ENCODE data around the gene MT1A.

Gene MT1A

DNA sequence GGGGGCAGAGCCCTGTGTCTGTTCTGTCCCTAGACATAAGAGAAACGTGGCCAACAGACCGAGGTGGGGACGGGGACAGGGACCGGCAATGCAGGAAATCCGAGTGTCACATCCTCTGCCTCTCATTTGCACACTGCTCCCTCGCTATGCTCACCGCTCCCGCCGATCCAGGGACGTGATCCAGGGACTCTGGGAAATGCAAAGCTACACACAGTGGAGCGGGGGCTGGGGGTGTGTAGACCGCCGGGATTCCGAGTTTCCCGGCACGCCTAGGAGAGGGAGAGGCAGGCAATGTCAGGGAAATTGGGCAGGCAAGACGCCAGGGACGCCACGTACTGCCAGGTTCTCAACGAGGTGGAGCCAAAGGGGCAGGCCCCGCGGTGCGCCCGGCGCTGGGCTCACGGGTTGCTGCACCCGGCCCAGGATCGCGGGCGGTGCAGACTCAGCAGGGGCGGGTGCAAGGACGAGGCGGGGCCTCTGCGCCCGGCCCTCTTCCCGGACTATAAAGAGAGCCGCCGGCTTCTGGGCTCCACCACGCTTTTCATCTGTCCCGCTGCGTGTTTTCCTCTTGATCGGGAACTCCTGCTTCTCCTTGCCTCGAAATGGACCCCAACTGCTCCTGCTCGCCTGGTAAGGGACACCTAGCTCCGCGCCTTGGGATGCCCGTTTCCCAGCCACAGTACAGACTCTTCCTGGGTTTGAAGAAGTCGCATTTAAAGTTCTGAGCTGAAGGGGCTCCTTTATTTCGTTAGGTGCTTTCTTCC is 43.7 kb downstream of the MT1A start, which contains the start of gene MT1X:
TSS of gene MT1X (plus strand) at position 532 of the 764 bp plus-strand sequence. CDS start at position 603, 71 bp downstream.
- DNase-seq, result peak; percentile 91

DNA sequence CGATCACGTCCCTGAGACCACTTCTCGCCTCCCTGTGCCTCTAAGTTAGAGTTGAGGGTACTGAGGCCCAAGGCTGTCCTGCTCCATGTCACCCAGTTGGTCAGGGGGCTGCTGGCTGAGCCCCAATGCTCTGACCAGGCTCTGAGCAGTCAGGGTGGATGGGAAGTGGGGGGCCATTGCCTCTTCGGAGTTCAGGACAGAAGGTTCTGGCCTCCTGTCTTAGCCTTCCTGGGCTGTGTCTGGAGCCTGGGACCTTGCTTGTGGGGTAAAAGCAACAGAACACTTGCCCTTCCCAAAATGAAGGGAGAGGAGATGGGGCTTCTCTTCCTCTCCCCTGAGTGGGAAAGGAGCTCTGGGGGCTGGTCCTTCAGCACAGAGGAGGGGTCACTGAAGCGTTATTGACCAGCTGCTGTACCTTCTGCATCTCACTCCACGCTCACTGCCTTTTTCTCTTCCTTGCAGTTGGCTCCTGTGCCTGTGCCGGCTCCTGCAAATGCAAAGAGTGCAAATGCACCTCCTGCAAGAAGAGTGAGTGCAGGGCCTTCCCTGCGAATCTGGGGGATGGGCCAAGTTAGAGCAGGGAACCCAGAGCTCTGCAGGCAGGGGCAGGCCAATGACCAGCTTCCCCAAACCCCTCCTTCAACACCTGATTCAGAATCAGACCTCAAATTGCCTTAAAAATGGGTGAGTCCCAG is 44.4 kb downstream of the MT1A start:
- DNase-seq, result no peak

DNA sequence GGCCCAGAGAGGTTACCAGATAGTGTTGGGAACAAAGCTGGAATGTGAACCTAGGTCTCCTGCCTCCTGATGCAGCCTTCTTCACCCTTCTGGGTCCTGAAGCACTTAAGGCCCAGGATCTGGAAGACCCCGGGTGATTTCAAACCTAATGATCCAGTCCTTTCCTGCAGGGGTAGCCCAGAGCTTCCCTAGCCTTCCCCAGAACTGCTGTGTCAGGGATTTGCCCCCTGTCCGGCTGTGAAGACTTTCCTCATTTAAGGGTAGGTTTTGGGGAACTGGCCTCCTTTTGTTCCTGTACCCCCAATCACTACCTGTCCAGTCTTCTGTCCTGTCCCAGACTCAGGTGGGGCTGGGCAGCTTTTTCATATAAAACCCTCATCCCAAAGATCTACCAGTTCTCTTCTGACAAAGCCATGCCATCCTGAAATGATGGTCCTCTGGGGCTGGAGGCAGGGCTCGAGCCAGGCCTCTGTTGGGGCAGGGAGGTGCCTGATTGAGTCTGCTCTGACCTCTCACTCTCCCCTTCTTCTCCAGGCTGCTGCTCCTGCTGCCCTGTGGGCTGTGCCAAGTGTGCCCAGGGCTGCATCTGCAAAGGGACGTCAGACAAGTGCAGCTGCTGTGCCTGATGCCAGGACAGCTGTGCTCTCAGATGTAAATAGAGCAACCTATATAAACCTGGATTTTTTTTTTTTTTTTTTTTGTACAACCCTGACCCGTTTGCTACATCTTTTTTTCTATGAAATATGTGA is 45.1 kb downstream of the MT1A start:
- no peak for DNase-seq

DNA sequence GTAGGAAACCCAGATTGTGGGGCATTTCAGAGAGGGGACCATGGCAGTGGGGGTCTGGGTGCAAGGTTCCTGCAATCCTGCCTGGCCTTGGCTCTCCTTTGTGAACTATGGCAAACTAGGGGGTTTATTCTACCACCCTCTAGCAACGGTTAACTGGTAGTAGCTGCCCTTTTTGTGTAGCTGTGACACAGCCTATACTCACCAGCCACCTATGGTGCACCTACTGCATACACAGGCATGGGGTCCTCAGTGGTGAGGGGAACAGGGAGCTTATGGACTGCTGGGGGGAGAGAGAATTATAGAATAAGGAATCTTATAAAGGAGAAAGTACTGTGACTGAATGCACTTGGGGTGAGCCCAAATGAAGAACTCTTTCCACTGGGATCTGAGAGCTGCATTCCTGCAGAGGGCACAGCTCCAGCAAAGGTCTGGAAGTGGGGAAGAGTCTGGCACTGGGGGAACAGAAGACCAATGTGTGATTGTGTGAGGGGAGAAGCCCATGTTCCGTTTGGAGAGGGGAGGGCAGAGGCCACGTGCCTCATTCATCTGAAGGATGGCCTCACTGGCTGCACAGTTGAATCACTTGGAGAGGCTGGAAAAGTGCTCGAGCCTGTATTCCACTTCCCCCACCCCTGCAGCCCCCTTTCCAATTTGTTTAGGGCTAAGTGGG is 45.9 kb downstream of the MT1A start:
- no peak for DNase-seq

GRCh38 chr16:56684926-56685590 is 46.6 kb downstream of the MT1A start:
- DNase-seq, result no peak

DNA sequence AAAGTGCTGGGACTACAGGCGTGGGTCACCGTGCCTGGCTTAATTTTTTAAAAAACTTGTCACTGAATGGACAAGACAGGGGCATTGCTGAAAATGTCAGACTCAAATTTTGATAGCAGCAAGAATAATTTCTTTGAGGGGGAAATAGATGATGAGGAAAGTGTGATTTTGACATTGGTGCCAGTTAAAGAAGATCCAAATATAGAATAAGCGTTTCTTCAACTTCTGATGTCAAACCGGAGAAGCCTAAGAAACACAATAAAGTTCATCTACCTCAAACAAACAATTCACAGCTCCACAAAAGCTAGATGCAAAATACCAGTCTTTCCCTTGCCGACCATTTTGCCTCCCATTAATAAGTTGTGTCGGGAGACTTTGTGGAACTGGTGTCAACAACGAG is 48.3 kb downstream of the MT1A start:
- no peak for DNase-seq

- DNase-seq, result no peak
Measured at GRCh38 chr16:56688762-56689161, 50.3 kb downstream of the MT1A start.

DNA sequence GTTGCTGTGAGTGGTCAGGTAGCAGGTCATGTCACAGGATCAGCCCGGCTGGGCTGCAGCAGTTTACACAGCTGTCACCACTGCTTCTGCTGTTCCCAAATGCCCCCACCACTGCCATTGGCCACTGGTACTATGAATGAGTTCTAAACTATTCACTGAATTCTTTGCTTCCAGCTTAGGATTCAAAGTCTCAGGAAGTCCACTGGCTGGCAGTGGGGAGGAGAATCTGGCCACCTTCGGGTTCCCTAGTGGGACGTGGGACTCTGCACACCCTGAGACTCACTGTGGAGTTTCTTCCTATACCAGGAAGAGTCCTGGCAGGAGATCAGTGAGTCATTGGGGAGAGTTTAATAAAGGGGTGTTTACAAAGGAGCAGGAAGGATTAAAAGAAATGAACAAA is 50.7 kb downstream of the MT1A start:
- no peak for DNase-seq

Measured in right hindlimb (tissue), 1 donor.